Activated gamma-delta T cell (primary cell): Measurements from ENCODE around the gene FBXW2.
"Not testable (repeated sequence)": the region's sequence is repeated elsewhere in the genome, so short reads cannot be mapped to it uniquely, and the experiment has no call there.

Source experiments
- DNase-seq: peaks from one replicate; lab custom pipeline; 2025; lab: John Stamatoyannopoulos, UW

Gene FBXW2

GRCh38 chr9:120778758-120779157, 14.5 kb downstream of the FBXW2 start:
- DNase-seq: no peak

DNA sequence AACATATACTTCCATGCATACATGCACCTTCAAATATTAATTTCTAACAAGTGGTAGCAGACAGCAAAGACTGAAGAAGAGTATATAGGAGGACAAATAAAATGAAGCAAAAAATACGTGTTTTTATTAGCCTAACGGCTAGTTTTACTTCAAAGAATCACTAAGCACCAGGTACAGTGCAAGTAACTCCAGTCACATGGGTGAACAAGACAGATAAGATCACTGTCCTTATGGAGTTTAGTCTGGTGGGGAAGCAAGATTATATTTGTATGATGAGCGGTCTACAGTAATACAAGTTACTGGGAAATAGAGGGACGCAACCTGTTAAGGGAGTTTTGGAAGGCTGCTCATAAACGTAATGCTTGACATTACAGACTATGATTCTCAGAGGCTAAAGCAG, 16.0 kb downstream of the FBXW2 start:
- no peak for DNase-seq

GRCh38 chr9:120776788-120777187, 16.4 kb downstream of the FBXW2 start:
- DNase-seq: no peak

GRCh38 chr9:120775859-120776258, 17.4 kb downstream of the FBXW2 start:
- DNase-seq: no peak

GRCh38 chr9:120774719-120775118, 18.5 kb downstream of the FBXW2 start:
- DNase-seq: no peak

GRCh38 chr9:120773256-120773655, 20.0 kb downstream of the FBXW2 start:
- DNase-seq: no peak

GRCh38 chr9:120770931-120771330, 22.3 kb downstream of the FBXW2 start:
- DNase-seq: no peak

GRCh38 chr9:120768886-120769285, 24.3 kb downstream of the FBXW2 start:
- DNase-seq: no peak

- no peak for DNase-seq
Observed at GRCh38 chr9:120768247-120768646, 25.0 kb downstream of the FBXW2 start.

DNA sequence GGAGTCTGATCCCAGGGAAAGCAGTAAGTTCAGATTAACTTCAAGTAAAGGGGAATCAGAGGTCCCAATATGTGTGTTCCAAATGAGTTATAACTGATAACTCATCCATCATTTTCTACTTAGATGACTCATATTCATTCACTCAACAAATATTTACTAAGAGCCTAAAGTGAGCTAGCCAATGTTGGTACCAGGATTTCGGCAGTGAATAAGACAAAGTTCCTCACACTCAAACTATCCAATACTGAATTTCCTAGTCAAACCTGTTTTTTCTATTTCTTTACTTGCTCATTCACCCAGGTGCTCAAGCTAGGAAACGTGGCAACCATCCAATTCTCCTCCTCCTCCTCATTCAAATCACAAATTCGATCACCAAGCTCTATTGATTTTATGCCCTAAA, 25.8 kb downstream of the FBXW2 start:
- DNase-seq: no peak

GRCh38 chr9:120765910-120766425, 27.2 kb downstream of the FBXW2 start:
- no peak for DNase-seq

GRCh38 chr9:120764476-120764875, 28.7 kb downstream of the FBXW2 start:
- no peak for DNase-seq

- DNase-seq: no peak
Observed at GRCh38 chr9:120761006-120761405, 32.2 kb downstream of the FBXW2 start.

DNA sequence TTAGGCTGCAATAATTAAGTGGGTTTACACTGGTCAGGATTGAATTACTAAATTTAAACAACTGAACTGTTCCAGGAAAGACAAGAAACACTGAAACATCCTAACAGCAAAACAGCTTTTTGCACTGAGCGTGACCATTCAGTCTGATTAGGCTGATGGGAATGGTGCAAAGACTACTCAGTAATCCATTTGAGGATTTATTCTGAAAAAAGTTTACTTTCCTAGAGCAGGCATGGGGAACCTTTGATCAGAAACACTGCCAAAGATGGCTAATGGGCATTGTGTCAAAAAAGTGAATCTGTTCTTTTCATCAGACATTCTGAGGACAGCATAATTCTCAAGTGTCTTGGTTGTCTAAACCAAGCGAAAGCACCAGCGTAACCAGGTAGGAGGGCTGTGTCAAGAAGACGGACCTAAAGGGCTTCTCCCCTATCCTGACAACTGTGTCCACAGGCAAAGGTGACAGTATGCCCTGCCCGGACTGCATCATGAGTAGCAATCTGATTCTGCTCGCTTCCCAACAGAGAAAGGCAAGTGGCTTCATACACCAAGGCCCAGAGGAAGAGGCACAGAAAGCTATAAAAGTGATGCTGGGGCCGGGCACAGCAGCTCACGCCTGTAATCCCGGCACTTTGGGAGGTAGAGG, 33.3 kb downstream of the FBXW2 start:
- DNase-seq: no peak

- no peak for DNase-seq
Observed at GRCh38 chr9:120758544-120758943, 34.7 kb downstream of the FBXW2 start.

DNA sequence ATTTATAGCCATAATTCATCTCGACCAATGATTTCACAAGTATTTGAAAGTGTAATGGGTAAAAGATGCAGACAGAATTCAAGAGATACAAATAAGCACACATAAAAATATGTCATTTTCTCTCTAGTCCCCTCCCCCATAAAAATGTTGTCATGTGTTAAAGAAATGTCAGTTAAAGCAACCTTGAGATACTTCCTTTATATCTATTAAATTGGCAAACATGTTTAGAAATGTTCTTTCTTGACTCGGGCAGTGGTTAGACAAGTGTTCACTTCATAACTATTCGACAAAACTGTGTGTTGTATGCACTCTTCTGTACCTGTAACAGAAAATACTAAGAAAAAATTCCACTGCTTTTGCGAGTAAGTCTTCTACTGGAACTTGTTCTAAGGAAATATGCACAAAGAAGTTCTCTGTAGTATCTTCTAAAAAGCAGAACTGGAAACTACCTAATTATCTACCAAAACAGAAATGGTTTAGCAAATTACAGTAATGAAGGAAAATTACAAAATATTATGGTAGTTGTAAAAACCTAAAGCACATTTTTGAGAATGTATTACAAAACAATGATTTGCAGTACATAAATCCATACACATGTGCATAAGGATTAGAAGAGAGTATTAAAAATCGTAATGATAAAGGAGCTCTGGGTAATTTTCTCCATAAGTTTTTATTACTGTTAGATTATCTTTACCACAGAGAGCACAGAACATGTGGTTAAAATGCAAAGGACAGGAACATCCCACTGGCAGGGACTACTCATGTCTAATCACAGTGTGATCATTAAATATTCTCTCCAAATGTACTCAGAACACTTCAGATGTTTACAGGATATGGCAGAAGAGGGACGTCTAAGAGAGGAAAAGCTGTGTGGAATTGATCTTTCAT, 35.9 kb downstream of the FBXW2 start:
- no peak for DNase-seq

- no peak for DNase-seq
Observed at GRCh38 chr9:120756531-120756930, 36.7 kb downstream of the FBXW2 start.

DNA sequence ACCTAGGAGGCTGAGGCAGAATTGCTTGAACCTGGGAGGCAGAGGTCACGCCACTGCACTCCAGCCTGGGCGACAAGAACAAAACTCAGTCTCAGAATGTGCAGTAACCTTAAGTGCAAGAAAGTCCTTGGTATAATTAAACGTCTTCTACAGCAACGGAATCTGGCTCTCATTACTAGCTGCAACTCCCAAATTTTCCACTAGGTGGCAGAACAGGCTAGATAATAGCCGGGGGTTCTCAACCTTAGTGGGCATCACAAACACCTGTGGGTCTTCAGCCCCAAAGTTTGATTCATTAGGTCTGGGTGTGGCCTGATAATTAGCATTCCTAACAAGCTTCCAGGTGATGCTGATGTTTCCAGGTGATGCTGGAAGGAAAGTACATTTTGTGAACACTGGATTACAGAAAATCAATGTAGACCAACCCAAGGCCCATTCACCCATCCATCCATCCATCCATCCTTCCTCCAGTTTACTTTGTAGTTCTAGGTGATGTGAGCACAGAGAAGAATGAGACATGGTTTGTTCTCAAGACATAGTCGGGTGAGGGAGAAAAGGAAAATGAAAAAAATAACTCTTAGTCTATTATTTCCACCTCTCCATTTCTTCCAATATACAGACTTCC, 37.3 kb downstream of the FBXW2 start:
- DNase-seq: no peak

DNA sequence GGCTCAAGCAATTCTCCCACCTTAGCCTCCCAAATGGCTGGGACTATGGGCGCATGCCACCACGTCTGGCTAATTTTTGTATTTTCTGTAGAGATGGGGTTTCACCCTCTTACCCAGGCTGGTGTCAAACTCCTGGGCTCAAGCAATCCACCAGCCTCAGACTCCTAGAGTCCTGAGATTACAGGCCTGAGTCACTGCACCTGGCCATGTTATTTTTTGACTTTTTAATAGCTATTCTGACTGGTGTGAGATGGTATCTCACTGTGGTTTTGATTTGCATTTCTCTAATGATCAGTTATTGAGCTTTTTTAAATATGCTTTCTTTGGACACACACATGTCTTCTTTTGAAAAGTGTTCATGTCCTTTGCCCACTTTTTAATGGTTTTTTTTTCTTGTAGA, 38.2 kb downstream of the FBXW2 start:
- DNase-seq: no peak

DNA sequence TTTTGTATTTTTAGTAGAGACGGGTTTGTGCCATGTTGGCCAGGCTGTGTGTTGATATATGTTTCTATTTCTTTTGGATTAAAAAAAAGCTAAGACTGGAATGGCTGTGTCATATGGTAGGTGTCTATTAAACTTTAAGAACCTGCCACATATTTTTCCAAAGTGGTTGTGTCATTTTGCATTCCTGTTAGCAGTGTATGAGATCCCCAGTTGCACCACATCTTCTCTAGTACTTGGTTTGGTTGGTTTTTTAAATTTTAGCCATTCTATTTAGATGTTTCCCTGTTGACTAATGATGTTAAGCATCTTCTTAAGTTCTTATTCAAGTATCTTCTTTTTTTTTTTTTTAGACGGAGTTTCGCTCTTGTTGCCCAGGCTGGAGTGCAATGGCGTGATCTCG, 42.8 kb downstream of the FBXW2 start:
- DNase-seq: no peak

GRCh38 chr9:120746366-120746765, 46.9 kb downstream of the FBXW2 start:
- not testable (repeated sequence) for DNase-seq

DNA sequence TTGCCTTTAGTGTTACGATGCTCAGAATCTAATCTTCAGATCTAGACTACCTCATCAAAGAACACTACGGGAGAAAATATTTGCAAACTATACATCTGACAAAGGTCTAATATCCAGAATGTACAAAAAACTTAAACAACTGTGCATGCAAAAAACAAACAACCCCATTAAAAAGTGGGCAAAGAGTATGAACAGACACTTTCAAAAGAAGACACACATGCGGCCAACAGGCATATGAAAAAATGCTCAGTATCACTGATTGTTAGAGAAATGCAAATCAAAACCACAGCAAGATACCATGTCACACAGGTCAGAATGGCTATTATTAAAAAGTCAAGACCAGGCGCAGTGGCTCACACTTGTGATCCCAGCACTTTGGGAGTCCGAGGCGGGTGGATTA, 47.9 kb downstream of the FBXW2 start:
- no peak for DNase-seq

- DNase-seq: no peak
Observed at GRCh38 chr9:120742951-120743416, 50.2 kb downstream of the FBXW2 start.
